H9 (cell line): ENCODE measurements around the gene NEURL2. TPM values are rescaled to one million over a fixed set of nuclear protein-coding genes. Genes with fewer than 3 reads are reported as not detected.

Source experiments
- DNase-seq: peaks from one replicate; pipeline ENCODE4 v3.0.0-alpha.2; 2017
- H2AFZ ChIP-seq: one replicate; pipeline ENCODE4 v1.6.1; 2013; ENCODE audit warnings: mild to moderate bottlenecking, low read length, control low read depth, moderate library complexity
- H2AK5ac ChIP-seq: 2 replicates; pipeline ENCODE4 v1.6.1; 2013; ENCODE audit warnings: low read length, control low read depth, mixed read lengths; ENCODE audit not compliant: insufficient read length
- H2BK120ac ChIP-seq: one replicate; pipeline ENCODE4 v1.6.1; 2013; ENCODE audit warnings: low read depth, mild to moderate bottlenecking, low read length, control low read depth, inconsistent platforms; ENCODE audit not compliant: poor library complexity, severe bottlenecking
- H2BK12ac ChIP-seq: 2 replicates; pipeline ENCODE4 v1.6.1; 2013; ENCODE audit warnings: low read length, control low read depth, mixed read lengths, low read depth; ENCODE audit not compliant: insufficient read length
- H2BK15ac ChIP-seq: 2 replicates; pipeline ENCODE4 v1.6.1; 2013; ENCODE audit warnings: low read depth, low read length, control low read depth
- H2BK20ac ChIP-seq: one replicate; pipeline ENCODE4 v1.6.1; 2013; ENCODE audit warnings: low read depth, mild to moderate bottlenecking, low read length, control low read depth, inconsistent platforms; ENCODE audit not compliant: poor library complexity, severe bottlenecking
- H2BK5ac ChIP-seq: 2 replicates; pipeline ENCODE4 v1.6.1; 2013; ENCODE audit warnings: low read length, control low read depth, mixed read lengths; ENCODE audit not compliant: insufficient read length
- H3K14ac ChIP-seq: 2 replicates; pipeline ENCODE4 v1.6.1; 2013; ENCODE audit warnings: low read length, control low read depth; ENCODE audit not compliant: insufficient read depth
- H3K18ac ChIP-seq: 2 replicates; pipeline ENCODE4 v1.6.1; 2013; ENCODE audit warnings: low read depth, mild to moderate bottlenecking, mixed read lengths, low read length, control low read depth; ENCODE audit not compliant: insufficient read length
- H3K23ac ChIP-seq: 2 replicates; pipeline ENCODE4 v1.6.1; 2013; ENCODE audit warnings: low read length, control low read depth, mixed read lengths, low read depth; ENCODE audit not compliant: insufficient read length
- H3K23me2 ChIP-seq: 2 replicates; pipeline ENCODE4 v1.6.1; 2013; ENCODE audit warnings: low read depth, mild to moderate bottlenecking, mixed read lengths, low read length, control low read depth; ENCODE audit not compliant: insufficient read length, poor library complexity, severe bottlenecking
- H3K27ac ChIP-seq: 2 replicates; pipeline ENCODE4 v1.5.1; 2013; ENCODE audit warnings: low read length, control low read depth, mixed read lengths, low read depth; ENCODE audit not compliant: insufficient read length
- H3K27me3 ChIP-seq: 2 replicates; pipeline ENCODE4 v1.6.1; 2013; ENCODE audit warnings: low read length, control low read depth, inconsistent platforms; ENCODE audit not compliant: insufficient read depth
- H3K4ac ChIP-seq: 2 replicates; pipeline ENCODE4 v1.6.1; 2013; ENCODE audit warnings: low read depth, mild to moderate bottlenecking, control low read depth, inconsistent platforms, low read length, moderate library complexity
- H3K4me1 ChIP-seq: 2 replicates; pipeline ENCODE4 v1.6.1; 2013; ENCODE audit warnings: low read length, control low read depth, inconsistent platforms; ENCODE audit not compliant: insufficient read depth
- H3K4me2 ChIP-seq: 2 replicates; pipeline ENCODE4 v1.6.1; 2013; ENCODE audit warnings: low read length, control low read depth, mixed read lengths; ENCODE audit not compliant: insufficient read length, insufficient read depth
- H3K56ac ChIP-seq: 2 replicates; pipeline ENCODE4 v1.6.1; 2013; ENCODE audit warnings: low read depth, mild to moderate bottlenecking, mixed read lengths, low read length, control low read depth; ENCODE audit not compliant: insufficient read length
- H3K79me1 ChIP-seq: 2 replicates; pipeline ENCODE4 v1.6.1; 2013; ENCODE audit warnings: low read depth, mild to moderate bottlenecking, moderate library complexity, low read length, control low read depth, inconsistent platforms; ENCODE audit not compliant: insufficient read depth, poor library complexity, severe bottlenecking
- H3K79me2 ChIP-seq: 2 replicates; pipeline ENCODE4 v1.6.1; 2013; ENCODE audit warnings: low read length, control low read depth, inconsistent platforms; ENCODE audit not compliant: insufficient read depth
- H3K9ac ChIP-seq: 2 replicates; pipeline ENCODE4 v1.6.1; 2013; ENCODE audit warnings: low read length, control low read depth, mixed read lengths; ENCODE audit not compliant: insufficient read length; ENCODE audit errors: extremely low read depth
- H3K9me3 ChIP-seq: one replicate; pipeline ENCODE4 v1.6.1; 2013; ENCODE audit warnings: low read depth, low read length, inconsistent platforms; ENCODE audit not compliant: control insufficient read depth
- H3T11ph ChIP-seq: one replicate; pipeline ENCODE4 v1.6.1; 2013; ENCODE audit warnings: mild to moderate bottlenecking, low read length, control low read depth, inconsistent platforms
- H4K20me1 ChIP-seq: one replicate; pipeline ENCODE4 v1.6.1; 2013; ENCODE audit not compliant: control insufficient read depth, insufficient read length, insufficient read depth
- H4K5ac ChIP-seq: 2 replicates; pipeline ENCODE4 v1.6.1; 2013; ENCODE audit warnings: low read depth, mild to moderate bottlenecking, mixed read lengths, low read length, control low read depth; ENCODE audit not compliant: insufficient read length
- H4K8ac ChIP-seq: replicated peaks from 2 replicates; pipeline ENCODE4 v1.6.1; 2013; ENCODE audit warnings: low read length, control low read depth, mixed read lengths, low read depth; ENCODE audit not compliant: insufficient read length
- H4K91ac ChIP-seq: 2 replicates; pipeline ENCODE4 v1.6.1; 2013; ENCODE audit warnings: low read depth, mild to moderate bottlenecking, moderate library complexity, mixed read lengths, low read length, control low read depth; ENCODE audit not compliant: insufficient read length
- H3K27ac Mint-ChIP-seq, 3 experiments: 2 replicates in 2 of 3; 3 replicates in 1 of 3; pipeline ENCODE4 v1.8.0; 2020 to 2021; ENCODE audit warnings: mixed read lengths in 3 of 3, mild to moderate bottlenecking in 1 of 3, moderate library complexity in 1 of 3
- H3K27me3 Mint-ChIP-seq: 2 replicates; pipeline ENCODE4 v1.8.0; 2021; ENCODE audit warnings: low read depth, mild to moderate bottlenecking, moderate library complexity, mixed read lengths
- H3K36me3 Mint-ChIP-seq, 3 experiments: 2 replicates in 2 of 3; 3 replicates in 1 of 3; pipeline ENCODE4 v1.8.0; 2020 to 2021; ENCODE audit warnings: low read depth in 3 of 3, mixed read lengths in 3 of 3; ENCODE audit not compliant: insufficient read depth in 1 of 3
- H3K4me1 Mint-ChIP-seq, 2 experiments: 2 replicates each; pipeline ENCODE4 v1.8.0; 2020; ENCODE audit warnings: mixed read lengths in 2 of 2
- H3K4me3 Mint-ChIP-seq, 2 experiments: 2 replicates in 1 of 2; 3 replicates in 1 of 2; pipeline ENCODE4 v1.8.0; 2020 to 2021; ENCODE audit warnings: mild to moderate bottlenecking in 2 of 2, mixed read lengths in 2 of 2, moderate library complexity in 1 of 2
- H3K9me3 Mint-ChIP-seq, 2 experiments: 2 replicates in 1 of 2; 3 replicates in 1 of 2; pipeline ENCODE4 v1.8.0; 2020; ENCODE audit warnings: mild to moderate bottlenecking in 2 of 2, mixed read lengths in 2 of 2, moderate library complexity in 1 of 2
- WGBS: extraction: QIAGEN DNeasy Blood & Tissue Kit; methylation state at CpG from one replicate; pipeline ENCODE4 v1.1.7; 2013; ENCODE audit warnings: missing lambda C conversion rate, low lambda C conversion rate, mixed read lengths; ENCODE audit not compliant: insufficient read length; ENCODE audit errors: extremely low coverage; 5-methylcytosine and 5-hydroxymethylcytosine counted together
- total RNA-seq: library from RNA; stranded (reverse); gene quantifications from 2 replicates; pipeline ENCODE4 v1.2.1, GENCODE V29; 2021
- TF ChIP-seq, protein P1 (sequence below): fragments of 200-600 bp; sonication (generic); conservative IDR thresholded peaks from 3 replicates; pipeline ENCODE4 v1.8.0; 2021; ENCODE audit warnings: antibody characterized with exemption, mild to moderate bottlenecking

The NEURL2 gene
- total RNA-seq, 1 experiment from 2014 or later, result 5.4 TPM

DNA sequence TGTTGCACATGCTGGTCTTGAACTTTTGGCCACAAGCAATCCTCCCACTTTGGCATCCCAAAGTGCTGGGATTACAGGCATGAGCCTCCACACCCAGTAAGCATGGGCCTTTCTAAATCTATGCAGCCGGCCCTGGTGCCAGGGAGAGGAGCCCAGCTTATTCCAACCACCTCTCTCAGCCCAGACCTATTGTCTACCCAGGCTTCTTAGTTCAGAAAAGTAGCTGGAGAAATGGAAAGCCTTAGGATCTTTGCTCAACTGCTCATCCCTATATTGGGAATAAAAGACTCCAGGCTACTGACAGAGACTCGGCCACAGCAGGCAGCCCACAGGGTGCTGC lies 35.7 kb upstream of the NEURL2 start:
- Histone ChIP-seq H4K5ac (no peak overlapping the region), H3K79me1 (no peaks in the 10 kb centered on the region), H4K8ac (no peak overlapping the region), H3T11ph (no peak overlapping the region), H3K9me3 (no peaks in the 10 kb centered on the region), H3K79me2 (no peaks in the 10 kb centered on the region), H3K23ac (no peak overlapping the region), H2AFZ (no peak overlapping the region), H4K91ac (no peak overlapping the region), H2BK15ac (no peak overlapping the region), H2BK5ac (no peak overlapping the region), H3K56ac (no peak overlapping the region), H3K9ac (no peak overlapping the region), H3K14ac (no peak overlapping the region), H3K27me3 (no peaks in the 10 kb centered on the region), H3K27ac (no peak overlapping the region), H3K18ac (no peak overlapping the region), H2BK12ac (no peak overlapping the region), H3K4me1 (no peaks in the 10 kb centered on the region), H4K20me1 (no peaks in the 10 kb centered on the region), H2BK20ac (no peak overlapping the region), H3K23me2 (no peaks in the 10 kb centered on the region), H2AK5ac (no peak overlapping the region), H3K4me2 (no peak overlapping the region), H2BK120ac (no peak overlapping the region), H3K4ac (no peak overlapping the region)
- H3K4me1 Mint-ChIP-seq, result peaks cover 9 to 19% of the 10 kb centered on the region in 2 experiments
- peaks cover 2% of the 10 kb centered on the region for H3K27me3 Mint-ChIP-seq
- H3K36me3 Mint-ChIP-seq, result no peaks in the 10 kb centered on the region
- H3K27ac Mint-ChIP-seq, result no peak overlapping the region
- TF ChIP-seq, protein P1, sequence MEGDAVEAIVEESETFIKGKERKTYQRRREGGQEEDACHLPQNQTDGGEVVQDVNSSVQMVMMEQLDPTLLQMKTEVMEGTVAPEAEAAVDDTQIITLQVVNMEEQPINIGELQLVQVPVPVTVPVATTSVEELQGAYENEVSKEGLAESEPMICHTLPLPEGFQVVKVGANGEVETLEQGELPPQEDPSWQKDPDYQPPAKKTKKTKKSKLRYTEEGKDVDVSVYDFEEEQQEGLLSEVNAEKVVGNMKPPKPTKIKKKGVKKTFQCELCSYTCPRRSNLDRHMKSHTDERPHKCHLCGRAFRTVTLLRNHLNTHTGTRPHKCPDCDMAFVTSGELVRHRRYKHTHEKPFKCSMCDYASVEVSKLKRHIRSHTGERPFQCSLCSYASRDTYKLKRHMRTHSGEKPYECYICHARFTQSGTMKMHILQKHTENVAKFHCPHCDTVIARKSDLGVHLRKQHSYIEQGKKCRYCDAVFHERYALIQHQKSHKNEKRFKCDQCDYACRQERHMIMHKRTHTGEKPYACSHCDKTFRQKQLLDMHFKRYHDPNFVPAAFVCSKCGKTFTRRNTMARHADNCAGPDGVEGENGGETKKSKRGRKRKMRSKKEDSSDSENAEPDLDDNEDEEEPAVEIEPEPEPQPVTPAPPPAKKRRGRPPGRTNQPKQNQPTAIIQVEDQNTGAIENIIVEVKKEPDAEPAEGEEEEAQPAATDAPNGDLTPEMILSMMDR, result no peak
- H3K4me3 Mint-ChIP-seq, result no peak overlapping the region
- no peak for DNase-seq
- no peaks in the 10 kb centered on the region for H3K9me3 Mint-ChIP-seq
- no CpG with 5 or more reads among the region's 2 CpGs for WGBS
